AG09309 (cell line): ENCODE results near the gene SLC2A2.
"Not testable (repeated sequence)": the region's sequence is repeated elsewhere in the genome, so short reads cannot be mapped to it uniquely, and the experiment has no call there.

Source experiments
- DNase-seq: peaks from one replicate; pipeline ENCODE4 v3.0.0-alpha.2; 2010; ENCODE audit warnings: low read depth
- H3K4me3 ChIP-seq: 2 replicates; pipeline ENCODE4 v1.5.1; 2011; ENCODE audit warnings: mild to moderate bottlenecking, low read depth, low read length, moderate library complexity; ENCODE audit not compliant: control insufficient read depth
- CTCF ChIP-seq: IDR thresholded peaks from 2 replicates; pipeline ENCODE4 v1.5.1; 2011; ENCODE audit warnings: mild to moderate bottlenecking, low read depth, low read length, inconsistent platforms; ENCODE audit not compliant: insufficient read depth, control insufficient read depth; ENCODE audit errors: missing control alignments

The SLC2A2 gene

GRCh38 chr3:170982733-170983132, 43.8 kb downstream of the SLC2A2 start:
- no peak for TF ChIP-seq CTCF
- no peak for DNase-seq

GRCh38 chr3:170980399-170980798, 46.1 kb downstream of the SLC2A2 start:
- no peak overlapping the region for H3K4me3 ChIP-seq
- DNase-seq, result no peak
- TF ChIP-seq CTCF, result no peak

More at GRCh38 chr3:170982733-170983132, 43.8 kb downstream of the SLC2A2 start:
- H3K4me3 ChIP-seq, result no peak overlapping the region

GRCh38 chr3:170977949-170978745, 48.4 kb downstream of the SLC2A2 start:
- no peak for TF ChIP-seq CTCF
- no peak for DNase-seq
- H3K4me3 ChIP-seq, result no peak overlapping the region

- no peak for TF ChIP-seq CTCF
- DNase-seq, result no peak
Measured at GRCh38 chr3:170976190-170976519, 50.4 kb downstream of the SLC2A2 start.

GRCh38 chr3:170975283-170976189, 51.0 kb downstream of the SLC2A2 start:
- no peak for TF ChIP-seq CTCF
- no peak for DNase-seq
- no peak overlapping the region for H3K4me3 ChIP-seq

More at GRCh38 chr3:170976190-170976519, 50.4 kb downstream of the SLC2A2 start:
- no peak overlapping the region for H3K4me3 ChIP-seq

- TF ChIP-seq CTCF, result no peak
- no peak overlapping the region for H3K4me3 ChIP-seq
- no peak for DNase-seq
Measured at GRCh38 chr3:170974872-170975271, 51.6 kb downstream of the SLC2A2 start.

GRCh38 chr3:170972917-170973316, 53.6 kb downstream of the SLC2A2 start:
- H3K4me3 ChIP-seq, DNase-seq: not testable (repeated sequence)
